ENCODE data around the gene GAPDHS.
A peak's percentile ranks its signal among the peaks of the same experiment; 100 is the strongest.

Gene GAPDHS

GRCh38 chr19:35501684-35502083 lies 31.6 kb upstream of the GAPDHS start:
- H3K4me1 ChIP-seq = no peaks in the 10 kb centered on the region
- H3K36me3 ChIP-seq (replicated peaks) = peaks cover 13% of the 10 kb centered on the region
- no peaks in the 10 kb centered on the region for H3K9me3 ChIP-seq
- in situ Hi-C loops (cut with MboI; ENCODE audit: low sequenced_read_pairs) = no loop called here
- no peaks in the 10 kb centered on the region for H3K27me3 ChIP-seq (ENCODE audit: low read depth)
- H3K4me3 ChIP-seq = no peak overlapping the region
- no peak for DNase-seq (ENCODE audit: low spot score in 2 of 2)

GRCh38 chr19:35502751-35503150 lies 30.5 kb upstream of the GAPDHS start:
- H3K4me1 ChIP-seq = no peaks in the 10 kb centered on the region
- DNase-seq (ENCODE audit: low spot score in 2 of 2) = no peak
- H3K27me3 ChIP-seq (ENCODE audit: low read depth) = no peaks in the 10 kb centered on the region
- peaks cover 13% of the 10 kb centered on the region for H3K36me3 ChIP-seq (replicated peaks)
- in situ Hi-C loops (cut with MboI; ENCODE audit: low sequenced_read_pairs) = no loop called here
- no peaks in the 10 kb centered on the region for H3K9me3 ChIP-seq
- no peak overlapping the region for H3K4me3 ChIP-seq

GRCh38 chr19:35506011-35506410 lies 27.2 kb upstream of the GAPDHS start:
- Histone ChIP-seq H3K36me3 (replicated peaks) (peaks cover 15% of the 10 kb centered on the region), H3K4me1 (peaks cover 6% of the 10 kb centered on the region; the same call in 1 of the 2 replicates), H3K27me3 (ENCODE audit: low read depth) (no peaks in the 10 kb centered on the region), H3K4me3 (no peak overlapping the region), H3K9me3 (no peaks in the 10 kb centered on the region)
- DNase-seq (ENCODE audit: low spot score in 2 of 2) = no peak
- in situ Hi-C loops (cut with MboI; ENCODE audit: low sequenced_read_pairs) = no loop called here

- Histone ChIP-seq H3K9me3 (no peaks in the 10 kb centered on the region), H3K27me3 (ENCODE audit: low read depth) (no peaks in the 10 kb centered on the region)
- in situ Hi-C loops (cut with MboI; ENCODE audit: low sequenced_read_pairs) = no loop called here
Observed at GRCh38 chr19:35507561-35507960, 25.7 kb upstream of the GAPDHS start.

DNA sequence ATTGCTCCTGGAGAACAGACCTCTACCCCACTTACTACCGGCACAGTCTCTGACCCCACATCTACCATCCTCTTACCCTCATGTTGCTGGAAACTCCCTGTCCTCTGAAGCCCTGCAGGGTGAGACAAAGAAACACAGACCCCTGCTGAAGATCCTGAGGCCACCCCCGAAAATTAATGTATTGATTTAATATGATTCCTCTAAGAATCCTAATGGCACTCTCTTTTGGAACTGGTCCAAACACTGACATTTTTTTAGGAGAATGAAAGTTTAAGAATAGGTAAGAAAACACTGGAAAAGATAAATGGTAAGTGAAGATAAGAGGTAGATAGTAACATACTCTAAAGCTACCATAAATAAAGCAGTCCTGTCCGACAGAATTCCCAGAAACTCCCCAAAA lies 25.1 kb upstream of the GAPDHS start:
- no peak for DNase-seq (ENCODE audit: low spot score in 2 of 2)
- no peaks in the 10 kb centered on the region for H3K9me3 ChIP-seq
- H3K4me1 ChIP-seq = peaks cover 6% of the 10 kb centered on the region; the same call in 1 of the 2 replicates
- H3K27me3 ChIP-seq (ENCODE audit: low read depth) = no peaks in the 10 kb centered on the region
- H3K36me3 ChIP-seq (replicated peaks) = peaks cover 15% of the 10 kb centered on the region
- in situ Hi-C loops (cut with MboI; ENCODE audit: low sequenced_read_pairs) = no loop called here
- no peak overlapping the region for H3K4me3 ChIP-seq

More at GRCh38 chr19:35507561-35507960, 25.7 kb upstream of the GAPDHS start:
- DNase-seq (ENCODE audit: low spot score in 2 of 2) = no peak
- Histone ChIP-seq H3K4me3 (no peak overlapping the region), H3K4me1 (peaks cover 6% of the 10 kb centered on the region; the same call in 1 of the 2 replicates), H3K36me3 (replicated peaks) (peaks cover 15% of the 10 kb centered on the region)

DNA sequence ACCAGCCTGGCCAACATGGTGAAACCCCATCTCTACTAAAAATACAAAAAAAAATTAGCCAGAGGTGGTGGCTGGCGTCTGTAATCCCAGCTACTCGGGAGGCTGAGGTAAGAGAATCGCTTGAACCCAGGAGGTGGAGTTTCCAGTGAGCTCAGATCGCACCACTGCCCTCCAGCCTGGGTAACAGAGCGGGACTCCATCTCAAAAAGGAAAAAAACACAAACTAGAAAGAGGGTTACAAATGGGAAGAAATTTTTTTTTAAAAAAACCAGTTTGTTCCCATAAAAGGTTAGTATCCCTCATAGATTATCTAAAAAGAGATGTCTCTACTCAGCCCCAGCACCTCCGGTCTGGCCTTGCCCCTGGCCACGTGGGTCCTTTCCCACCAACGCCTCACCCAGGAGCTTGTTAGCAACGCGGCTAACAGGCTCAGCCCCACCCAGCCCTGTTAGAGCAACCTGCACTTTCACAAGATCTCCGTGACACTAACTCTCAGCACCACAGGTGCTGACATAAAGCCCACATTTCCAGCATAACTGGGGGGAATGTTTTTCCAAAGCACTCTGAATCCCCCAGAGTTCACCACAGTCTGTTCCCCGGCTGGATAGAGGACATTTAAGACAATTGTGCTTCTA lies 24.1 kb upstream of the GAPDHS start:
- Histone ChIP-seq H3K9me3 (no peaks in the 10 kb centered on the region), H3K4me3 (peak overlapping the region; percentile 47), H3K27me3 (ENCODE audit: low read depth) (no peaks in the 10 kb centered on the region), H3K4me1 (peaks cover 6% of the 10 kb centered on the region; the same call in 1 of the 2 replicates), H3K36me3 (replicated peaks) (peaks cover 15% of the 10 kb centered on the region)
- DNase-seq (ENCODE audit: low spot score in 2 of 2) = peak; percentile 56 to 77
- in situ Hi-C loops (cut with MboI; ENCODE audit: low sequenced_read_pairs) = no loop called here

DNA sequence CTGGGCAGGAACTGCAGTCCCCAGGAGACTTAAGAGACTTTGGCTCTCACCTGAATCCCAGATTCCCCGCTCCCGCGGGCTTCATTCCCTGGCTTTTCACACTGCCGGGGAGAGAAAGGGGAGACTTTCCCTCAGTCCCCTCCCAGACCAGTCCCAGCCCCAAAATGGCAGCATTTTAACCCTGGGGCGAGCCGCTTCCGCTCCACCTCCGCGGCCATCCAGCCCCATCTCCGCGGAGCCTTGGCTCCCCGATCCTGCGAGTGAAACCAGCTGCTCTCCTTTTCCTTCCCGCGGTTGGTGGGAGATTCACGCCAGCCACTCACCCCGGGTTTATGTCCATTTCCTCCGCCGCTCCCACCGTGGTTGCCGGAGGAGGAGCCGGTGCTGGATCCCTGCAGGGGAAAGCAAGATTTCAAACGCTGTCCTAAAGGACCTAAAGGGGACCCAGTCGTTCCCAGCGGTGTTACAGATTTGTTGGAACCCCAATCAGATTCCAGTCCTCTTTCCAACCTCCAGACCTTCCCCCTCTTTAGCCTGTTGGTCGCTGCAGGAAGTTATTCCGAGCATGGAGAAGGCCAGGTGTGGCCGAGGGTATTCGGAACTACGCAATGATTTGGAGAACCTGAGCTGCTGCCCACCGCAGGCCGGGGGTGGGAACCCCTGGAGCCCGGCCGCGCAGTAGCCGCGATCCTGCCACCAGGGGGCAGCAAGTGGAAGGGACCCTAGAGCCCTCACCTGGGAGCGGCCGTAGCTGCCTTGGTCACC lies 23.2 kb upstream of the GAPDHS start:
- peak; percentile 69 to 93 for DNase-seq (ENCODE audit: low spot score in 2 of 2)
- Histone ChIP-seq H3K4me3 (peak overlapping the region; percentile 47), H3K9me3 (no peaks in the 10 kb centered on the region), H3K36me3 (replicated peaks) (peaks cover 15% of the 10 kb centered on the region), H3K27me3 (ENCODE audit: low read depth) (no peaks in the 10 kb centered on the region), H3K4me1 (peaks cover 6% of the 10 kb centered on the region; the same call in 1 of the 2 replicates)
- in situ Hi-C loops (cut with MboI; ENCODE audit: low sequenced_read_pairs) = no loop called here

GRCh38 chr19:35510626-35510964 lies 22.7 kb upstream of the GAPDHS start:
- H3K4me3 ChIP-seq = peak overlapping the region; percentile 47
- no peaks in the 10 kb centered on the region for H3K9me3 ChIP-seq
- peaks cover 6% of the 10 kb centered on the region; the same call in 1 of the 2 replicates for H3K4me1 ChIP-seq
- in situ Hi-C loops (cut with MboI; ENCODE audit: low sequenced_read_pairs) = no loop called here
- H3K36me3 ChIP-seq (replicated peaks) = peaks cover 9% of the 10 kb centered on the region
- H3K27me3 ChIP-seq (ENCODE audit: low read depth) = no peaks in the 10 kb centered on the region
- no peak for DNase-seq (ENCODE audit: low spot score in 2 of 2)

DNA sequence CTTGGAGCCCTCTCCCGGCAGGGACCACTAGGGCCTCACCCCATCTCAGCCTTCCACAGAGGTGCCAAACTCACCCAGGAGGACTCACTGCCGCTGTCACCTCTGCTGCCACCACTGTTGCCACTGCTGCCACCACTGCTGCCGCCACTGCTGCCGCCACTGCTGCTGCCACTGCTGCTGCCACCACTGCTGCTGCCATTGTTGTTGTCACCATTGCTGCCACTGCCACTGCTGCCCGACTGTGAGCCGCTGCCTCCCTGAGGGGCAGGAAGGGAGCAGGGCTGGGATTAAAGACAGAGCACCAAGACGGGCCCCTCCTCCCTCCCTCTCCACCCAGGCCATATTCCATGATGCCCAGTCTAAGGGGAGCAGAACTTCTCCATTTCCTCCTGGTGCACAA lies 21.9 kb upstream of the GAPDHS start:
- no peaks in the 10 kb centered on the region for H3K27me3 ChIP-seq (ENCODE audit: low read depth)
- no peak for DNase-seq (ENCODE audit: low spot score in 2 of 2)
- H3K4me1 ChIP-seq = peaks cover 6% of the 10 kb centered on the region; the same call in 1 of the 2 replicates
- H3K36me3 ChIP-seq (replicated peaks) = peaks cover 5% of the 10 kb centered on the region; the same call in 1 of the 2 replicates
- in situ Hi-C loops (cut with MboI; ENCODE audit: low sequenced_read_pairs) = no loop called here
- no peaks in the 10 kb centered on the region for H3K9me3 ChIP-seq
- H3K4me3 ChIP-seq = no peak overlapping the region

DNA sequence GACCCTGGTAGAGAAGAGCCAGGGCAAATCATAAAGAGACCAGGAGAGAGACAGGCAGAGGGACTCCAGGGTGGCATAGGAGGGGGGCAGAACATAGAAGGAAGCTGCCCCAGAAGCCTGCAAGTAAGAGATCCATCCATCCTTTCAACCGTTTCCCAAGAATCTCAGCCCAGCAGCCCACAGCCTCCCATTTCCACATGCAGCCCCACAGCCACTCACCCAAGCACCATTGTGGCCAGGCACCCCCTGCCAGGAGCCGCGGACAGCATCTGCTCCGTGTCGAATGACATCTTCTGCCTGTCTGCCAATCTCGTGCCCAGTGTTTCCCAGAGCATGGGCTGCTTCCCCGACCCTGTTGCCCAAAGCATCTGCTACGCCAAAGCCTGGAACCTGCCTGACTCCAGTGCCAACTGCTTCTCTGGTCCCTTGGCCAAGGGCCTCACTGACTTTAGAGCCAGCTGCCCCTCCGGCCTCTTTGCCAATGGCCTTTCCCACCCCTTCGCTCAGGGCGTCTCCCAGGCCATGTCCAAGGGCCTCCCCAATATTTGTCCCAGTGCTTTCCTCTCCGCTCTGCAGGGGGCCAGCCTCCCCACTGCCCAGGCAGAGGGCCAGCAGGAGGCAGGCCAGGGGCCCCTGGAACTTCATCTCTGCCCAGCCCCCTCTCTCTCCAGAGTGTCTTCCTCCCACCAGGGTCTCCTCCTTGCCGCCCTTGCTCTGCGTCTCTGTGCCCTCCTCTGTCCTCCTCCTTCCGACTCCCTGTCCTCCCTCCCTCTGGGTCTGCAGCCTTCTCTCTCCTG lies 20.2 kb upstream of the GAPDHS start:
- peaks cover 2% of the 10 kb centered on the region; the same call in 1 of the 2 replicates for H3K36me3 ChIP-seq (replicated peaks)
- DNase-seq (ENCODE audit: low spot score in 2 of 2) = no peak
- H3K4me1 ChIP-seq = peaks cover 6% of the 10 kb centered on the region; the same call in 1 of the 2 replicates
- H3K9me3 ChIP-seq = no peaks in the 10 kb centered on the region
- H3K27me3 ChIP-seq (ENCODE audit: low read depth) = no peaks in the 10 kb centered on the region
- in situ Hi-C loops (cut with MboI; ENCODE audit: low sequenced_read_pairs) = no loop called here
- no peak overlapping the region for H3K4me3 ChIP-seq

- DNase-seq (ENCODE audit: low spot score in 2 of 2) = no peak
- no peaks in the 10 kb centered on the region for H3K36me3 ChIP-seq (replicated peaks)
- H3K27me3 ChIP-seq (ENCODE audit: low read depth) = no peaks in the 10 kb centered on the region
- H3K4me1 ChIP-seq = peaks cover 4% of the 10 kb centered on the region; the same call in 1 of the 2 replicates
- no peak within 1 kb of the TSS for H3K4me3 ChIP-seq
- in situ Hi-C loops (cut with MboI; ENCODE audit: low sequenced_read_pairs) = no loop called here
- H3K9me3 ChIP-seq = no peaks in the 10 kb centered on the region
Observed at GRCh38 chr19:35513628-35514281, 19.5 kb upstream of the GAPDHS start, which contains the start of gene DMKN. Gene DMKN (minus strand): TSS chr19:35513649. CDS start chr19:35513475, 174 bp downstream.

GRCh38 chr19:35514282-35514809 lies 18.9 kb upstream of the GAPDHS start:
- in situ Hi-C loops (cut with MboI; ENCODE audit: low sequenced_read_pairs) = no loop called here
- Histone ChIP-seq H3K27me3 (ENCODE audit: low read depth) (no peaks in the 10 kb centered on the region), H3K36me3 (replicated peaks) (no peaks in the 10 kb centered on the region), H3K9me3 (no peaks in the 10 kb centered on the region), H3K4me1 (no peaks in the 10 kb centered on the region), H3K4me3 (no peak overlapping the region)
- no peak for DNase-seq (ENCODE audit: low spot score in 2 of 2)

- no peak for DNase-seq (ENCODE audit: low spot score in 2 of 2)
- Histone ChIP-seq H3K9me3 (no peaks in the 10 kb centered on the region), H3K36me3 (replicated peaks) (no peaks in the 10 kb centered on the region), H3K4me3 (no peak overlapping the region), H3K4me1 (peaks cover 3% of the 10 kb centered on the region), H3K27me3 (ENCODE audit: low read depth) (no peaks in the 10 kb centered on the region)
- in situ Hi-C loops (cut with MboI; ENCODE audit: low sequenced_read_pairs) = no loop called here
Observed at GRCh38 chr19:35516310-35516709, 16.9 kb upstream of the GAPDHS start.
